HG03159 (cell line): ENCODE results near the gene FBXL14.
"Not testable (repeated sequence)": the region's sequence is repeated elsewhere in the genome, so short reads cannot be mapped to it uniquely, and the experiment has no call there.

ENCODE experiments used
- ATAC-seq: cut with Tn5 transposase; IDR thresholded peaks from one replicate; pipeline ENCODE4 v1.9.1; 2021; ENCODE audit warnings: mild to moderate bottlenecking, moderate library complexity; ENCODE audit not compliant: unreplicated experiment

The FBXL14 gene

DNA sequence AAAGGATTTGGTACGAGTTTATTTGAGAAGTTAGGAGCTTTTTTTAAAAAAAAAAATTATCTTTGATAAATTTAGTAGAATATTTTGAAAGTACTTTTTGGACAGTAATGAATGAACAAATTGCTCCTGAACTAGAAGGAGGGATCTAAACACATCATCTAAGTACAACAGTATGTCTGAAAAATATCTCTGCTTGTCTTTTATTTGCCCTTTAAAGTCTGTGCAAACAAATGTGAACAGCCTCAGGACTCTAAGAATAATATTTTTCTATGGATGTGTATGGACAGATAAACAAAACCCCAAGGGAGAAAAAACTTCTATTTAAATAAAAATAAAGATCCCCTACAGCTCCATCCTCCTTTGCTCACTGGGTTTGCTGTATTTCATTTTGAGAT is 19.5 kb downstream of the FBXL14 start:
- ATAC-seq: no peak

DNA sequence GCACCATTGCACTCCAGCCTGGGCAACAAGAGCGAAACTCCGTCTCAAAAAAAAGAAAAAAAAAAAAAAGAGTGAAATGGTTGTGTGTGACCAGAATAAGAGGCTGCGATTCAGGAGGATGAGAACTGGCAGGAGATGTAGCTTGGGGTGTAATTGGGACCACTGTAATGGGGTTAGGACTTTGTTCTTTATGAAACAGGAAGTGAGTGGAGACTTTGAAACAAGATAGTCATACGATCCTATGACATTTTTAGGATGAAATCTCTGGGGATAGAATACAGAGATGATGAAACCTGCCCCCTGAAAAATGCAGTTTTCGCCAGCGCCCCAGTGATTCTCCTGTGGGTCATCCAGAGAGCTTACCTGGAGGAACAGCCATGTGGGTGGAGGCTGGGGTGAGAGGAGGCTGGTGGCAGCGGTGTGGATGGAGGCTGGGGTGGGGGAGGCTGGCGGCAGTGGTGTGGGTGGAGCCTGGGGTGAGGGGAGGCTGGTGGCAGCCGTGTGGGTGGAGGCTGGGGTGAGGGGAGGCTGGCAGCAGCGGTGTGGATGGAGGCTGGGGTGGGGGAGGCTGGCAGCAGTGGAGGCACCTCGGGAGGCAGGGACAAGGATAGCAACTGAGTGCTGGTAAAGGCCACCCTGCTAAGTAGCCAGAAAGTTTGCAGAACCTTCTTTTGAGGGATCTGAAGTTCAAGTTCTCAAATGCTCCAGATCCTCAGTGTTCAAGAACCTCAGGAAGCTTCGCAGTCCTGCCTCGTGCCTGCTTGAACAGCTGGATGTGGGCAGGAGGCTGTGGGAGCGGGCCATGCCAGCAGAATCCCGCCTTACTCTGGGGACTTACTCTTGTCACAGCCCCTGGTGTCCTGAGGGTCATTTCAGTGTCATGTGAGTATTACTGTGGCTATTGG is 20.2 kb downstream of the FBXL14 start:
- ATAC-seq: no peak

DNA sequence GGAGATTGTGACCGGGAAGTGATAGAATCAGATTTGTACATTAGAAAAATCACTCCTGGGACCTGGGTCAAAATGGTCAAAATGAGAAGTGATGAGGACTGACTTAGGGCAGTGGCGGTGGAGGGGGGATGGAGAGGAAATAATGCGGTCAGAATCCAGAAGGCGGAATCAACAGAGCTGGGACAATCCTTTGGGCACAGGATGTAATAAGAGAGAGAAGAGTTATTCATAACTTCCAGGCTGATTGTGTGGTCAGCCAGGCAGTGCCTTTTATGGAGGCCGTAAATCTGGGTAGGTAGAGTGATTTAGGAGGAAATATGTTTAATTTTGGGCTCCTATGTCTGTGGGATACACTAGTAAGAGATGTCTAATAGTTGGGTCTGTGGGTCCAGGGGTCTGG is 21.6 kb downstream of the FBXL14 start:
- ATAC-seq: no peak

DNA sequence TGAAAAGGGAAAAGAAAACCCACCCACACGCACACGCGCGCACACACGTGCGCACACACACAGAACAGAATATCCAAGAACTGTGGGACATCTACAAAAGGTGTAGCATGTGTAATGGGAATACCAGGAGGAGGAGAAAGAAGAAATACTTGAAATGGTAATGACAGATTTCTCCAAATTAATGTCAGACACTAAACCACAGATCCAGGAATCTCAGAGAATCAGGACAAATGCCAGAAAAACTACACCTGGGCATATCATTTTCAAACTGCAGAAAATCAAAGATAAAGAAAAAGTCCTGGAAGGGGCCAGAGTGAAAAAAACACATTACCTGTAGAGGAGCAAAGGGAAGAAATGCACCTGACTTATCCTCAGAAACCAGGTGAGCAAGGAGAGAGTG is 26.5 kb downstream of the FBXL14 start:
- no peak for ATAC-seq

DNA sequence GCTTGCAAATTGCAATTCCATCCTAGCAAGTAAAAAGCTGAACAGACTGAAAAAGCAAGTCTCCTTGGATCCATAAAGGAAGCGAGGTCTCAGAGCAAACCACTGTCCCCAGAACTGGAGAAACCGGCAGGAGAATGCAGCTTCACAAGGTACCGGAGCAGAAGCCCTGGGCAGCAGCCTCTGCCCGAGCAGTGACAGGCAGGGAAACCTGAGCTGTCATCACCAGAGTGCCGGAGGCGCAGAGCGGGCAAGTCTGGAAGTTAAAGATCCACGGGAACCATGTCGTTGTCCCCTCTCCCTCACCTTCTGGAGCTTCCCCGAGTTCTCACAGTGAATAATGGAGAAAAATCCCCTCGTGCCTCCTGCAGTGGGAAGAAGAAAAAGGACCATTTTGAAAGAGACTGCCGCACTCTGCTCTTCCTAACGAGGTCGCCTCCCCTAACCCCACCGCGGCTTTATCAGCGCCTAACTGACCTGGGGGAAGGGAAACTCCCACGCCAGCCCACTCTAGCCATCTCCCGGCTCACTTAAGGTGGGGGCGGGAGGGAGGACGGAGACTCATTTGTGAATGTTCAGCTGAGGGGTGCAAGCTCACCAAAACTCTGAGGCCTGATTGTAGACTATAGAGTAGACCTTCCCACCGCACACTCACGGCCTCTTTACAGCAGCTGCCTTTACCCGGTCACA is 27.8 kb downstream of the FBXL14 start:
- no peak for ATAC-seq

DNA sequence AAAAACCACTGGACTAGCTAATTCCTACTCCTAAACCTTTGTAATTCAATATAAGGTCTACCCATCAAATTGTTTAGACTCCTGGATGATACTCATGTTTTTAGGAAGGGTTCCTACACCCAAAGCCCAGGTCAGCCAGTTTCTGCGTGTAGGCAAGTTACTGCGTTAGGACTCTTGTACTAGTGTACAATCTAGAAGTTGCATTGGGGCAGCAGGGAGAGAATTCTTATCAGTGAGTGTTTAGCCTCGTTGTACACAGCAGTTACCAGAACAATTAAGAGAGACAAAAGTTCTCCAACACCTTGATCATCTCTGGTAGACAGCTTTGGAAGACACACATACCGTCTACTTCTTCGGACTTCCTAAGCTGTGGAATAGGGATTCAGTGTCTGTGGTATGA is 29.2 kb downstream of the FBXL14 start:
- ATAC-seq: no peak

DNA sequence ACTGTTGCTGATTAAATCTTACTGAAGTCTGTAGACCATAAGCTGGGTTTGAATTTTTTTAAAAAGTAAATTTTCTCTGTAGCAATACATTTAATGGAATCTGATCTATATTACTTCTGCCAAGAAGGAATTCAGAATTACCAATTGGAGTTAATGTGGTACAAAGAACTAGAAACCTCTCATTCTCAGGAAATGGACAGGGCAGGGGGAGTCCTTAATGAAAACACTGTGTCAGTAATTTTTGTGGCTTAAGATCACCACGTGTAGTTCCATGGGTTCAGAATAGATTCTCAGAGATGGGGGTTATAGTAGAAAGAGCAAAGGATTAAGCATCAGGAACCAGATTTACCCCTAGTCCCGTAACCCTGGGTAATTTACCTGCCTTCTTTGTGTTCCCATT is 30.3 kb downstream of the FBXL14 start:
- ATAC-seq: no peak

DNA sequence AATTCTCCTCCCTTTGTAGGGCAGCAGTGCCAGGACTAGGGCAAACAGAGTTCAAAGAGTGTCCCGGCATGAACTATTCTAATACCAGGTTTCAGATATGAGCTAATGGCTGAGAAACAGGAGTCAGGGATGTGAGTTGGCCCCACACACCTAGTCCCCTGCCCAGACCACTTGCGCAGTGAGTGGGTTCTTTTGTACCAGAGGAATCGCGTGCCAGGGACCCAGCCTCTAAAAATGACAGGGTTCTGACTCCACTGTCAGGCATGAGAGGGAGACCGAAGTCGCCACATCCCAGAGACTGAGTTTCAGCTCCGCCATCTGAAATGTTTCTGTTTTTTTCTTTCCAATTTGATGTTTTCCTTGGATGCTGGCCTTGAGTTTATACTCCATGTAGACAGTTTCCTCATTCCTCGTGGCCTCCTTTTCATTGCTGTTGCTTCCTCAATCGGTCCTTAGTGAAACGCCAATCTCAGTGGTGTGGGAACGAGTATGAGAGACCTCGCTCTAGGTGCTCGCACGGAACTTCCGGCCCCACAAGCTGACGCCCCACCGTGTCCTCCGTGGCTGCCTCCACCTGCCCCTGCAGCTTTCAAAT is 31.5 kb downstream of the FBXL14 start:
- ATAC-seq: no peak

DNA sequence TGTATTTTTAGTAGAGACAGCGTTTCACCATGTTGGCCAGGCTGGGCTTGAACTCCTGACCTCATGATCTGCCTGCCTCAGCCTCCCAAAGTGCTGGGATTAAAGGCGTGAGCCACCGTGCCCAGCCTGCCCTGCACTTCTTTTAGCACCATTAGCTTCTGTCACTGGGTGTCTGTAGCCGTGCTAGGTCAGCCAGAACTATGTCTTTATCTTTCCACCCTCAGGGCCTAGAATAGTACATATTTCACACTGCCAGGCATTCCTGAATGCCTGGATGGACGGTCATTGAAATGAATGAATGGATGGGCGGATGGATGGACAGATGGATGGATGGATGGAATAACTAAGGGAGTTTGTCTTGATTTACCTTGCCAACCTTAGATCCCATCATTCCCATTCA is 33.7 kb downstream of the FBXL14 start:
- no peak for ATAC-seq

DNA sequence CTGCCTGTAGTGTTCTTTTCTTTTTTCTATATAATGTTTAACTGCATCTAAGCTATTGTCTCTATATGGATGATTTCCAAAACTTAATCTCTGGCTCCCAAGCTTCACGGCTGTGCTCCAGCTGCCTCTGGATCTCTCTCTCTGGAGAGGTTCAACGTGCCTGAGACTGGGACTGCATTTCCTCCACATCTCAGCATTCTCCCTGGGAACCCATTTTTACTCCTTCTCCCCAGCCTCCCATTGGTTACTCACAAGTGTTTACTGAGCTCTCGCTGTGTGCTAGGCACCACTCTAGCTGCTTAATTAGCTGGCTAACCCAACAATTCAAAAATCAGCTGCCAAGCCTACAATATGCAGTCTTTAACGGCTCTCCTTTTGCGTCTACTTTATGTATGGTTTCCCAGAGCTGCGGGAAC is 34.7 kb downstream of the FBXL14 start:
- no peak for ATAC-seq

DNA sequence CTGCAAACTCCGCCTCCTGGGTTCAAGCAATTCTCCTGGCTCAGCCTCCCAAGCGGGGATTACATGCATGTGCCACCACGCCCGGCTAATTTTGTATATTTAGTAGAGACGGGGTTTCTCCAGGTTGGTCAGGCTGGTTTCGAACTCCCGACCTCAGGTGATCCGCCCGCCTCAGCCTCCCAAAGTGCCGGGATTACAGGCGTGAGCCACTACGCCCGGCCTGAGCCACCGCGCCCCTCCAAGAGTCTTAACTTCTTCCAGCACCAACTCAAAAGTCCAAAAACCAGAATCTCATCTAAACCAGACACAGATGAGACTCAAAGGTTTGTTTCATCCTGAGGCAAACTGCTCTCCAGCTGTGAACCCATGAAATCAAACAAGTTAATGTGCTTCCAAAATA is 36.3 kb downstream of the FBXL14 start:
- ATAC-seq: not testable (repeated sequence)

DNA sequence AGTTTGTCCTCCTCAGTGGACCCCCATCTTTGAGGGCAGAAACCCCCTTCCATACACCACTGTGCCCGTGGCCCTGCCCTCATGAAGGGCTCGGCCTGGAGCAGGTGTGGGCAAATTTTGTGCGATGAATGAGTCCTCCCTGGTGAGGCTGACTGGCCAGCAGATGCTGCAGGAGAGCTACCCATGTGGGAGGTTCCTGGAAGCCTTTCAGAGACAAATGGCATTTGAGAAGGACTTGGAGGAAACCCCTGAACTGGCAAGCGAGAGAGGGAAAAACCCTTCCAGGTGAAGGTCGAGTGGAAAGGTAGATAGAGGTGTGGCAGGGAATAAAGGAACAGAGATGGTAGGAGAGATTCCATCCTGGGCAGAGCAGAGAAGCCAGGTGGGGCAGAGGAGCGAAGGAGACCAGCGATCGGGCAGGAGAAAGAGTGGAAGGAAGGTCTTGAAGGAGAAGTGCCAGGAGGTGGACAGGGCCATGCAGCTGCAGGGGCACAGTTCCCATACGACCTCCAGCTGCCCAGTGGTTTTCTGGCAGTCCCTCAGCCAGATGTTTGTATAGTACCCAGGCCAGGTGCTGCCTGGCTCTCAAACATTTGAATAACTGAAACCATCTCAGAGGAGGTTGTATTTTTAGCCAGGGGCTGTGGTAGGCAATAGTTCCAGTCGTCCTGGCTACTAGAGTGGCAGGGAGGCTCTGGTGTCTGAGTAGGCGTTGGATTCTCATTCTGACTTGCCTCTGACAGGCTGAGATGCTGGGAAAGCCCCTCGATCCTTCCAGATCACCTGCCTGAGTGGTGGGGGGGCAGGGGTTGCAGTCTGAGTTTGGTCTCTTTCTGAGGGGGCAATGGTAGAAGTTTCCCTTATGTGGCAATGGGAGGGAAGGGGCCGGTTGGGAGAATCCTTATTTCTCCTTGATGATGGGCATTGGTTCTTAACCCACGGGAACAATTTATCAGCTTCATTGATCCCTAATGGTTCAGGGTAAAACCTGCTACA is 40.1 kb downstream of the FBXL14 start:
- peak; percentile 96 for ATAC-seq

DNA sequence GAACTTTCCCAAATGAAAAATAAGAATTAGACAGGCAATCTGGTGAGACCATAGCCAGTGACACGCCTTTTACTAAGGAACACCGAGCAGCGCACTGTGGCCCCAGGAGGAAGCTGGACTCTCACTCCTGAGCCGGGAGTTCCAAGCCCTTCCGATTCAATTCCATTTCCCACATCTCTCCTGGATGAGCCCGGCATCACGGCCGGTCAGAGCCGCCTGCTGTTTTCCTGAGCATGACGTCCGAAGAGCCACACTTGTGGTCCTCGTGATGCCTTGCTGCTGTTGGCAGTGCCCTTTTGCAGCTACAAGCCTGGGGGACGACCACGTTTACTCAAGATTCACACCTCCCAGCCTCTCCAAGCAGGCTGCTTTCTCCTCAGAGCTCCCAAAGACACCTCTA is 40.8 kb downstream of the FBXL14 start:
- ATAC-seq: no peak

DNA sequence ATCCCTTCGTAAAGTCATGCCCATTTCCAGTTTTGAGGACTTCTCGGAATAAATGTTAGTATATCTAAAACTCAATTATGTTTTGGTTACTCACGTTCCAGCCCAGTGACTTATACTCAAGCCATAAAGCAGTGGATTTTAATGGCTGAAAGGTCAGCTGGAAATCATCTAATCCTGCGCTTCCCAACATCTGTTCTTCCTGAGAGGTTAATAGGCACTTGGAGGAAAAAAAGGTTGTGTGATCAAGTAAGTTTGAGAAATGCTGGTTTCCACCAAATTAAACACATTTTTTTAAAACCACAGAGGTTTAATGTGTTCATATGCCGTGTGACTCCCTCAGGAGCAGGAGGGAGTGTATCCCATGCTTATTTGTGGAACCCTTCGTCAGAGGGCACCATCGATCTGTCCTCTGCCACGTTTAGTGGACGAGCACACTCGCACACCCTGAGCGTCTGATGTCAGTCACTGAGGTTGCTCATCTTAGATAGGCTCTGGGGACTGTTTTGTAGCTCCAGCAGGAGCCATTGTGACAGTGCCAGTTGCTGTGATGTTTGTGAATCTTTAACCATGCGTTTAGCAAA is 41.4 kb downstream of the FBXL14 start:
- no peak for ATAC-seq

DNA sequence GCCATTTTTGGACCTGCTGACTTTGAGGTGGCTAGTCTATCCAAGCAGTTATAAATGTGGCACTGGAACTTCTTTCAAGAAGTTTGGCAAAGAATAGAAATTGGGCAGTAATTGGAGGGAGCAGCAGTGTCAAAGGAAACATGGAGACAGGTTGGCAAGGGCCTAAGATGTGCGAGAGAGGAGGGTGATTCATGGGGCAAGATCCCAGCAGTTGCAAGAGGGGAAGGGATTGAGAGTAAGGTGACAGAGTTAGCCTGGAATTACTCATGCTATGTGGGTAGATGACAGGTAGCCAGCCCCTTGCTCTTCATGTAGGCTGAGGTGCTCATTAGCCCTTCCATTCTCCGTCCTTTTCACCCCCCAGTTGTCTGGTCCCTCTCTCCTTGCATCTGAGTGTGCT is 42.2 kb downstream of the FBXL14 start:
- ATAC-seq: no peak

DNA sequence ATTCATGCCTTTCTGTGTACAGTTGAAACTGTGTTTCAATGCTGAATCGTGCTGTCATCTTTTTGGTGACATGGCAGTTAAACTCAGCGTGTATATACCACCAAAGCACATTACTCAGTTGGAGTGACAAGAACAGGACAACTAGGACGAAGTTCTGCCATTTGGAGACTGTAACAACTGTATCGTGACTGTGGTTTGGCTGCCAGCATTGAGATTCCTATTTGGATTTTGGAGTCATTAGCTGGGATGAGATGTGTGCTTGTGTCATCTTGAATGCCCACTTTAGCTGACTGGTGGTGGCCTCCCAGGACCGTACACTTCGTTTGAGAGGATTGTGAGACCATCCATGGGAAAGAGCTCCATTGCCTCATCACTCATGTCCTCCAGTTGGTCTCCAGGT is 42.9 kb downstream of the FBXL14 start:
- ATAC-seq: no peak

DNA sequence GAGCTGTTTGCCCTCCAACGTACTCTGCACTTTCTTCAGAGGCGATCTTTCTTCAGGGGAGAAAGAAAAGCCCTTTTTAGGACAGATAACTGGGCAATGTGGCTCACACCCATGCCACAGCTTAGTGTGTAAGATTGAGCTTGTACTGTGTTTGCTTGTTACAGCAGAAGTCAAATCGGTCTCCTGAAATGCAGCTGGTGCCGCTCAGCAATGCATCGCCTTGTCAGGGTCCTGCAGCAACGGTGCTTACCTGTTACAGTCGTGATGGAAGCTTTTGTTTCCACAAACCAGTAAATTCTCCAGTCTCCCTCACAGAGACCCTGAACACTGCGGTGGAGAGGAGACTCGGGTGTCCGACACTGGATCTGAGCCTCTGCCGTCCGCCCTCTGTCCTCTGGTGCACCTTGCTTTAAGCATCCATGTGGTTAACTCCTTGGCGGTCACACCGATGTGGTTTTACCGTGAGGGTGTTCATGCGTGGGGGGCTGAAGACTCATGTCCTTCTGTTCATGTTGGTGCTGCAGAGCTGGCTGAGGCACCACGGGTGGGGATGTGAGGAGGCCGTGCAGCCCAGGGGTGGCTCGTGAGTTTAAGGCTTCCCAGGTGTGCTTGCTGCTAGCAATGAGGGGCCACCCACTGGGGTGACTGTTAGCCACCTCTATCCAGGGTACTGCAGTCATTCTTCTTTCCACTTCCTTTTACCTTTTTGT is 47.3 kb downstream of the FBXL14 start:
- no peak for ATAC-seq

DNA sequence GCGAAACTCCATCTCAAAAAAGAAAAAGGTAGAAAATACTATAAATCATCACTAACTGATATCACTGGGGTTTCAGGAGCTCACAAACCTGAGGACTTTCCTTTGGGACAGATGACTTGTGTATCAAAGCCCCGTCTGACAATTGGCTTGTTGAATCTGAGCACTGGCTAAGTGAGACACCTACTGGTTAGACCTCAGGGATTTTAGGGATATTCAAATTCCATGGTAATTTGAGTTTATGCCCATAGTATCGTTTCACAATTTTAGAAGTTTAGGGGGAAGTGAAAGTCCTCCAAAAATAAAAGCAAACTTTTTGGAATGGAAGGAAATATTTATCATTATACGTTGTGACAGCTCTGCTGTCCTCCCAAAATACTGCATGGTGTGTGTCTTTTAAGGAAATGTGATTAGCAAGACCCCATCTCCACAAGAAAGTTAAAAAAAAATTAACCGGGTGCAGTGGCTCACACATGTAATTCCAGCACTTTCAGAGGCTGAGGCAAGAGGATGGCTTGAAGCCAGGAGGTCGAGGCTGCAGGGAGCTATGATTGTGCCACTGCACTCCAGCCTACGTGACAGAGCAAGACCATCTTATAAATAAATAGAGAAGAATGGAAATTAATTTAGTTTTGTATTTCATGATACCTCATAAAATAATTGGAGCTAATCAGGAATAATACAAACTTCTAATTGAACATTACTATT is 49.2 kb downstream of the FBXL14 start:
- ATAC-seq: no peak

DNA sequence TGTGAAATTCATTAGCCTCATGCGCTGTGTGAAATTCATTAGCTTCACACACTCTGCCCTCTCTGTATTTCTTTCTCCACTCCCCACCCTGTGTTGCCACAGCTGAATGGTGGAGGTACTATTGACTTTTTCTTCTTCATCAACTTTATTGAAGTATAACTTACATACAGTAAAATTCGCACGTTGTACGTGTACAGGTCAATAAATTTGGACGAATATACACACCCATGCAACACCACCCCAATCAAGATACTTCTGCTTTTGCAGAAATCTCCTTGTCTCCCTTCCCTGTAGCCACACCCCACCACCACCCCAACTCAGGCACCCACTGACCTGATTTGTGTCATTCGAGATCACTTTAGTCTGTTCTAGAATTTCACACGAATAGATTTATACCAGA is 51.8 kb downstream of the FBXL14 start:
- no peak for ATAC-seq
